Pancreas (tissue), 10 donors: ENCODE data around the gene MYPN. TPM values are rescaled to one million over a fixed set of nuclear protein-coding genes. Genes with fewer than 3 reads are reported as not detected.
"Not testable (repeated sequence)": the region's sequence is repeated elsewhere in the genome, so short reads cannot be mapped to it uniquely, and the experiment has no call there.

Source experiments
- ATAC-seq, 4 donors: fragments of 200-7000 bp; cut with Tn5 transposase; one replicate each; pipeline versions ENCODE4 v1.8.0 to v1.9.1; 2020; ENCODE audit warnings: mild to moderate bottlenecking in 4 of 4, moderate library complexity in 4 of 4
- DNase-seq, 6 donors: peaks; one replicate each; pipeline ENCODE4 v3.0.0-alpha.2; 2020
- FAIRE-seq: peaks from 2 replicates; lab custom pipeline; 2012; peaks lifted over from hg19 to GRCh38; lab: Jason Lieb, UNC
- H3K27ac ChIP-seq, 4 donors: fragments of 200-600 bp; sonication (generic); 1 replicate in 3 of 4; 2 replicates in 1 of 4; pipeline versions ENCODE4 v1.5.0 to v1.8.0; 2020
- H3K27me3 ChIP-seq, 4 donors: fragments of 200-600 bp; one replicate each; pipeline ENCODE4 v1.8.0; 2021
- H3K36me3 ChIP-seq, 3 donors: fragments of 200-600 bp; sonication (generic) in 1 of 3; one replicate each; pipeline versions ENCODE4 v1.5.0 to v1.8.0; 2020 to 2021
- H3K4me1 ChIP-seq, 3 donors: fragments of 200-600 bp; one replicate each; pipeline ENCODE4 v1.8.0; 2021
- H3K4me3 ChIP-seq, 4 donors: fragments of 200-600 bp; sonication (generic) in 2 of 4; one replicate each; pipeline versions ENCODE4 v1.5.0 to v1.8.0; 2020 to 2021
- H3K9me3 ChIP-seq, 4 donors: fragments of 200-600 bp; one replicate each; pipeline ENCODE4 v1.8.0; 2021
- CTCF ChIP-seq, 4 donors: fragments of 200-600 bp; sonication (generic) in 3 of 4; IDR thresholded peaks; one replicate each; pipeline versions ENCODE4 v1.5.0 to v1.8.0; 2021; ENCODE audit warnings: antibody characterized with exemption in 4 of 4
- WGBS, 2 donors: extraction: QIAGEN DNeasy Blood & Tissue Kit; methylation state at CpG; one replicate each; pipeline ENCODE4 v1.1.7; 2013; 5-methylcytosine and 5-hydroxymethylcytosine counted together
- intact Hi-C, 3 donors: fragments of 100-400 bp; cut with DNase I; formaldehyde crosslinking; loops; one replicate each; pipeline versions ENCODE4 v1.11.1 to v1.14.2; 2022
- polyA plus RNA-seq, 2 donors: library from polyadenylated mRNA; stranded (reverse); fragments of 200-250 nt; gene quantifications; one replicate each; pipeline ENCODE4 v1.2.3, GENCODE V29; 2013
- total RNA-seq, 6 donors: library from RNA; stranded (reverse); fragmentation: NEBNext Ultra II Directional in 4 of 6; extraction: Animal tissue kit (Norgen Biotek cat#: 25700) in 4 of 6; gene quantifications; one replicate each; pipeline versions ENCODE4 v1.2.1 to v1.2.4, GENCODE V29; 2021 to 2023
- donor health status: healthy with polysubstance abuse.
- donor health status: DM: no; HTN: no; CAD: no; lungs with moderate emphysema.
- donor health status: DM: no; HTN: no; CAD: no.
- donor health status: control.
- donor health status: control.
- donor health status: Bipolar disorder and iron deficiency.
- donor health status: DM: yes; HTN: yes; CAD: no.
- donor health status: DM: no; HTN: no; CAD: no.
- donor health status: DM: no; HTN: no; CAD: no.
- donor health status: DM: yes; HTN: yes; CAD: no.

The MYPN gene
- total and polyA plus RNA-seq, 8 donors: 0.16 to 0.83 (median 0.37) TPM

GRCh38 chr10:68238371-68238770 is 129.1 kb downstream of the MYPN start:
- Histone ChIP-seq H3K9me3 (no peaks in the 10 kb centered on the region), H3K27me3 (no peaks in the 10 kb centered on the region), H3K4me1 (no peaks in the 10 kb centered on the region), H3K4me3 (no peak overlapping the region), H3K27ac (no peak overlapping the region), H3K36me3 (no peaks in the 10 kb centered on the region)
- intact Hi-C loops: loop anchor here in 1 of 3 donors (10.0 kb wide), 1 partner anchor 56 kb away; no protein-coding TSS in a partner anchor
- FAIRE-seq (no peak), DNase-seq (no peak), ATAC-seq (no peak)
- 82 to 89% methylated on average over 6 of the region's 6 CpGs for WGBS, 2 donors
- TF ChIP-seq CTCF (IDR thresholded peaks at IDR 0.05): no peak

GRCh38 chr10:68239069-68239468 is 129.8 kb downstream of the MYPN start:
- Histone ChIP-seq H3K27ac (no peak overlapping the region), H3K4me3 (no peak overlapping the region), H3K36me3 (no peaks in the 10 kb centered on the region), H3K27me3 (no peaks in the 10 kb centered on the region), H3K4me1 (no peaks in the 10 kb centered on the region), H3K9me3 (no peaks in the 10 kb centered on the region)
- intact Hi-C loops: loop anchor here in 1 of 3 donors (10.0 kb wide), 1 partner anchor 56 kb away; no protein-coding TSS in a partner anchor
- ATAC-seq (no peak), FAIRE-seq (no peak), DNase-seq (no peak)
- 92 to 95% methylated on average over 5 of the region's 5 CpGs for WGBS, 2 donors
- no peak for TF ChIP-seq CTCF (IDR thresholded peaks at IDR 0.05)

- intact Hi-C loops: loop anchor here in 1 of 3 donors (10.0 kb wide), 1 partner anchor 55 kb away; no protein-coding TSS in a partner anchor
- FAIRE-seq: no peak
- no peaks in the 10 kb centered on the region for H3K36me3 ChIP-seq
- no peaks in the 10 kb centered on the region for H3K9me3 ChIP-seq
- no peak overlapping the region for H3K27ac ChIP-seq
- no peak for ATAC-seq
- H3K27me3 ChIP-seq: no peaks in the 10 kb centered on the region
- no peak for TF ChIP-seq CTCF (IDR thresholded peaks at IDR 0.05)
- no peaks in the 10 kb centered on the region for H3K4me1 ChIP-seq
- no peak for DNase-seq
- H3K4me3 ChIP-seq: no peak overlapping the region
- WGBS, 2 donors: 76 to 81% methylated on average over 5 of the region's 5 CpGs
Measured at GRCh38 chr10:68239596-68240150, 130.4 kb downstream of the MYPN start.

GRCh38 chr10:68242051-68242450 is 132.8 kb downstream of the MYPN start:
- no peak for TF ChIP-seq CTCF (IDR thresholded peaks at IDR 0.05)
- DNase-seq (no peak), FAIRE-seq (no peak), ATAC-seq (no peak)
- Histone ChIP-seq H3K27me3 (no peaks in the 10 kb centered on the region), H3K4me1 (no peaks in the 10 kb centered on the region), H3K36me3 (no peaks in the 10 kb centered on the region), H3K4me3 (no peak overlapping the region), H3K27ac (no peak overlapping the region), H3K9me3 (no peaks in the 10 kb centered on the region)
- intact Hi-C loops: no loop called here
- WGBS, 2 donors: 91 to 100% methylated on average over 2 of the region's 2 CpGs

GRCh38 chr10:68246397-68246796 is 137.1 kb downstream of the MYPN start:
- H3K27me3 ChIP-seq, DNase-seq, intact Hi-C loops, ATAC-seq, H3K36me3 ChIP-seq, H3K9me3 ChIP-seq, H3K27ac ChIP-seq, H3K4me1 ChIP-seq, H3K4me3 ChIP-seq, FAIRE-seq: not testable (repeated sequence)
- 94 to 96% methylated on average over 7 of the region's 7 CpGs for WGBS, 2 donors
